IMR-90 (cell line): ENCODE measurements around the gene RC3H1. TPM values are rescaled to one million over a fixed set of nuclear protein-coding genes. Genes with fewer than 3 reads are reported as not detected.

ENCODE experiments used
- ATAC-seq: fragments of 200-7000 bp; cut with Tn5 transposase; 2 replicates; pipeline ENCODE4 v1.9.1; 2020; ENCODE audit warnings: low read depth, mild to moderate bottlenecking, moderate library complexity
- BruUV-seq: library from RNA; stranded (reverse); fragments of 400-500 nt; replicated peaks from 2 replicates; lab custom pipeline; 2021; lab: Mats Ljungman, UMichigan
- CTCF ChIA-PET: fragments of 300-600 bp; formaldehyde crosslinking; extraction: SDS; loops from one replicate; lab custom pipeline; 2021; ENCODE audit warnings: antibody characterized with exemption; lab: Yijun Ruan, JAX
- POLR2A ChIA-PET: fragments of 300-600 bp; sonication (Branson Sonifier 250); formaldehyde crosslinking; loops from one replicate; lab custom pipeline; 2022; ENCODE audit warnings: antibody characterized with exemption; ENCODE audit not compliant: unreplicated experiment; lab: Charles Lee
- DNase-seq: peaks from one replicate; pipeline ENCODE4 v3.0.0; 2013
- H2AFZ ChIP-seq: replicated peaks from 2 replicates; pipeline ENCODE3; 2013; ENCODE audit warnings: low read length, mild to moderate bottlenecking; ENCODE audit not compliant: poor library complexity
- H2AK5ac ChIP-seq: 2 replicates; pipeline ENCODE4 v1.6.1; 2013; ENCODE audit warnings: low read depth, low read length, inconsistent platforms
- H2AK9ac ChIP-seq: replicated peaks from 2 replicates; pipeline ENCODE3; 2013; ENCODE audit warnings: mild to moderate bottlenecking, low read depth, low read length, moderate library complexity; ENCODE audit not compliant: poor library complexity
- H2BK120ac ChIP-seq: 2 replicates; pipeline ENCODE4 v1.6.1; 2013; ENCODE audit warnings: low read depth, low read length, inconsistent platforms
- H2BK15ac ChIP-seq: 3 replicates; pipeline ENCODE4 v1.6.1; 2013; ENCODE audit warnings: low read depth, low read length, inconsistent platforms
- H2BK20ac ChIP-seq: 2 replicates; pipeline ENCODE4 v1.6.1; 2013; ENCODE audit warnings: low read depth, mild to moderate bottlenecking, inconsistent platforms, low read length, moderate library complexity
- H2BK5ac ChIP-seq: 2 replicates; pipeline ENCODE4 v1.6.1; 2013; ENCODE audit warnings: mild to moderate bottlenecking, low read depth, low read length, inconsistent platforms; ENCODE audit not compliant: poor library complexity, severe bottlenecking
- H3K14ac ChIP-seq: replicated peaks from 2 replicates; pipeline ENCODE4 v1.6.1; 2013; ENCODE audit warnings: low read depth, low read length, inconsistent platforms
- H3K18ac ChIP-seq: 2 replicates; pipeline ENCODE4 v1.6.1; 2013; ENCODE audit warnings: low read depth, low read length, control low read depth
- H3K23ac ChIP-seq: 2 replicates; pipeline ENCODE4 v1.6.1; 2013; ENCODE audit warnings: low read depth, low read length, inconsistent platforms
- H3K27ac ChIP-seq: 2 replicates; pipeline ENCODE4 v1.5.1; 2013; ENCODE audit warnings: mild to moderate bottlenecking, control low read depth, low read length; ENCODE audit not compliant: insufficient read depth
- H3K27me3 ChIP-seq: 2 replicates; pipeline ENCODE4 v1.6.1; 2013; ENCODE audit warnings: low read length; ENCODE audit not compliant: control insufficient read depth, insufficient read depth
- H3K36me3 ChIP-seq: 2 replicates; pipeline ENCODE4 v1.6.1; 2013; ENCODE audit warnings: low read length, mixed read lengths; ENCODE audit not compliant: control insufficient read depth, insufficient read depth
- H3K4ac ChIP-seq: 2 replicates; pipeline ENCODE4 v1.6.1; 2013; ENCODE audit warnings: low read depth, low read length, inconsistent platforms
- H3K4me1 ChIP-seq: 2 replicates; pipeline ENCODE4 v1.6.1; 2013; ENCODE audit warnings: low read length, mixed read lengths; ENCODE audit not compliant: control insufficient read depth, insufficient read depth
- H3K4me2 ChIP-seq: 2 replicates; pipeline ENCODE4 v1.6.1; 2013; ENCODE audit warnings: low read depth, mild to moderate bottlenecking, control low read depth, low read length, moderate library complexity
- H3K4me3 ChIP-seq: 2 replicates; pipeline ENCODE4 v1.5.1; 2013; ENCODE audit warnings: low read depth, mild to moderate bottlenecking, control low read depth, low read length, moderate library complexity; ENCODE audit not compliant: insufficient read depth
- H3K56ac ChIP-seq: 2 replicates; pipeline ENCODE4 v1.6.1; 2013; ENCODE audit warnings: low read length, inconsistent platforms; ENCODE audit not compliant: insufficient read depth; ENCODE audit errors: extremely low read depth
- H3K79me1 ChIP-seq, 2 experiments: 2 replicates each; pipeline ENCODE4 v1.6.1; 2013; ENCODE audit warnings: low read length in 2 of 2, inconsistent platforms in 1 of 2, low read depth in 1 of 2
- H3K9ac ChIP-seq: 2 replicates; pipeline ENCODE4 v1.6.1; 2013; ENCODE audit warnings: low read depth, low read length, control low read depth
- H3K9me1 ChIP-seq: 2 replicates; pipeline ENCODE4 v1.6.1; 2013; ENCODE audit warnings: low read length, inconsistent platforms; ENCODE audit not compliant: insufficient read depth
- H3K9me3 ChIP-seq: 2 replicates; pipeline ENCODE4 v1.6.1; 2013; ENCODE audit warnings: low read length; ENCODE audit not compliant: control insufficient read depth, insufficient read depth
- H4K20me1 ChIP-seq: 2 replicates; pipeline ENCODE4 v1.6.1; 2013; ENCODE audit warnings: low read length, inconsistent platforms; ENCODE audit not compliant: insufficient read depth
- H4K5ac ChIP-seq: 2 replicates; pipeline ENCODE4 v1.6.1; 2013; ENCODE audit warnings: mild to moderate bottlenecking, low read depth, low read length, control low read depth
- H4K8ac ChIP-seq, 2 experiments: 2 replicates each; pipeline ENCODE4 v1.6.1; 2013; ENCODE audit warnings: low read depth in 2 of 2, low read length in 2 of 2, control low read depth in 1 of 2, inconsistent platforms in 1 of 2
- H4K91ac ChIP-seq: 2 replicates; pipeline ENCODE4 v1.6.1; 2013; ENCODE audit warnings: low read depth, low read length, inconsistent platforms; ENCODE audit not compliant: insufficient read depth
- BHLHE40 ChIP-seq: fragments of 150-350 bp; IDR thresholded peaks from 2 replicates; pipeline ENCODE4 v1.6.1; 2016; ENCODE audit warnings: mild to moderate bottlenecking, low read depth, low read length
- CEBPB ChIP-seq: IDR thresholded peaks from 2 replicates; pipeline ENCODE4 v1.6.1; 2012; ENCODE audit warnings: low read depth, low read length, improper control_type of control experiment
- CHD1 ChIP-seq: IDR thresholded peaks from 2 replicates; pipeline ENCODE4 v1.6.1; 2012; ENCODE audit warnings: low read depth, low read length, improper control_type of control experiment
- ELK1 ChIP-seq: fragments of 150-350 bp; IDR thresholded peaks from 2 replicates; pipeline ENCODE4 v1.6.1; 2016; ENCODE audit warnings: low read depth, mild to moderate bottlenecking, low read length, moderate library complexity, borderline replicate concordance
- FOS ChIP-seq: fragments of 150-350 bp; IDR thresholded peaks from 2 replicates; pipeline ENCODE4 v1.6.1; 2016; ENCODE audit warnings: low read depth, low read length
- MAFK ChIP-seq: IDR thresholded peaks from 2 replicates; pipeline ENCODE4 v1.6.1; 2012; ENCODE audit warnings: low read depth, low read length, improper control_type of control experiment
- NFE2L2 ChIP-seq: fragments of 150-350 bp; IDR thresholded peaks from 2 replicates; pipeline ENCODE4 v1.6.1; 2016; ENCODE audit warnings: low read depth, mild to moderate bottlenecking, low read length
- POLR2A ChIP-seq: IDR thresholded peaks from 2 replicates; pipeline ENCODE4 v1.6.1; 2012; ENCODE audit warnings: mild to moderate bottlenecking, low read depth, low read length
- RAD21 ChIP-seq: IDR thresholded peaks from 2 replicates; pipeline ENCODE4 v1.6.1; 2012; ENCODE audit warnings: low read length, improper control_type of control experiment
- RFX5 ChIP-seq: IDR thresholded peaks from 2 replicates; pipeline ENCODE4 v1.8.0; 2012; ENCODE audit warnings: low read depth, mild to moderate bottlenecking, low read length, moderate library complexity
- SMC3 ChIP-seq: fragments of 150-350 bp; IDR thresholded peaks from 2 replicates; pipeline ENCODE4 v1.6.1; 2016; ENCODE audit warnings: low read depth, mild to moderate bottlenecking, antibody characterized with exemption, low read length, moderate library complexity
- USF2 ChIP-seq: fragments of 150-350 bp; IDR thresholded peaks from 2 replicates; pipeline ENCODE4 v1.6.1; 2017; ENCODE audit warnings: mild to moderate bottlenecking, antibody characterized with exemption, low read length, low read depth
- WGBS, 2 experiments: methylation state at CpG; one replicate each; pipeline versions ENCODE4 v1.1.5 to v1.1.7; 2013; ENCODE audit warnings: missing lambda C conversion rate in 2 of 2; ENCODE audit not compliant: insufficient read length in 1 of 2; ENCODE audit errors: extremely low coverage in 2 of 2; 5-methylcytosine and 5-hydroxymethylcytosine counted together
- dilution Hi-C: fragments of 300-500 bp; cut with HindIII; formaldehyde crosslinking; loops from one replicate; pipeline ENCODE4 v1.14.3; 2018; ENCODE audit warnings: low sequenced_read_pairs; ENCODE audit not compliant: unreplicated experiment
- in situ Hi-C: fragments of 300-500 bp; cut with MboI; formaldehyde crosslinking; loops from 3 replicates; pipeline ENCODE4 v1.14.3; 2019; ENCODE audit warnings: low sequenced_read_pairs, inconsistent platforms, mixed read lengths
- intact Hi-C: fragments of 100-400 bp; cut with micrococcal nuclease; formaldehyde crosslinking; loops from 2 replicates; pipeline ENCODE4 v1.10.0; 2022
- polyA plus RNA-seq, 3 experiments: library from polyadenylated mRNA; depleted of rRNA; stranded (reverse); fragments of >200 nt; gene quantifications; 2 replicates each; pipeline ENCODE4 v1.2.3, GENCODE V29; 2012; ENCODE audit warnings: low replicate concordance in 1 of 3
- total RNA-seq: library from RNA; depleted of rRNA; stranded (reverse); fragments of >200 nt; gene quantifications from 2 replicates; pipeline ENCODE4 v1.2.3, GENCODE V29; 2012
- TF ChIP-seq, protein P1 (sequence below): conservative IDR thresholded peaks from 2 replicates; pipeline ENCODE4 v1.5.1; 2012; ENCODE audit warnings: mild to moderate bottlenecking, low read depth, low read length, improper control_type of control experiment

Gene RC3H1
- total and polyA plus RNA-seq, 2 of the 4 experiments (the other 2 are of a cell fraction) = 5.1 to 39.3 TPM

GRCh38 chr1:173917149-173917548 is 105.0 kb downstream of the RC3H1 start, which contains the start of gene SERPINC1:
Gene SERPINC1, minus strand, starts transcription at chr1:173917327. Its CDS starts 68 bp downstream, at chr1:173917259.
- Histone ChIP-seq H3K4me2 (no peak within 1 kb of the TSS), H2BK5ac (no peak within 1 kb of the TSS), H3K9ac (no peak within 1 kb of the TSS), H2BK15ac (no peak within 1 kb of the TSS), H2AK5ac (no peak within 1 kb of the TSS), H3K9me3 (no peaks in the 10 kb centered on the region), H4K91ac (no peak within 1 kb of the TSS), H2BK120ac (no peak within 1 kb of the TSS), H3K56ac (no peak within 1 kb of the TSS), H3K36me3 (no peaks in the 10 kb centered on the region), H3K4me1 (no peaks in the 10 kb centered on the region), H2AFZ (no peak within 1 kb of the TSS), H4K5ac (no peak within 1 kb of the TSS), H3K27me3 (no peaks in the 10 kb centered on the region), H3K4me3 (no peak within 1 kb of the TSS), H3K79me1 (no peaks in the 10 kb centered on the region), H4K8ac (no peak within 1 kb of the TSS), H2AK9ac (no peak within 1 kb of the TSS), H4K20me1 (no peaks in the 10 kb centered on the region), H3K27ac (no peak within 1 kb of the TSS), H3K4ac (no peak within 1 kb of the TSS), H3K23ac (no peak within 1 kb of the TSS), H3K9me1 (no peaks in the 10 kb centered on the region), H2BK20ac (no peak within 1 kb of the TSS), H3K14ac (no peak within 1 kb of the TSS), H3K18ac (no peak within 1 kb of the TSS)
- ChIA-PET POLR2A (no interaction called here), CTCF (no interaction called here)
- intact Hi-C loops (no loop called here), dilution Hi-C loops (no loop called here), in situ Hi-C loops (no loop called here)
- no peak for TF ChIP-seq USF2
- no peak for TF ChIP-seq SMC3
- TF ChIP-seq BHLHE40 = no peak
- no peak for TF ChIP-seq CEBPB
- no peak for TF ChIP-seq POLR2A
- TF ChIP-seq RAD21 = no peak
- TF ChIP-seq FOS = no peak
- no peak for TF ChIP-seq ELK1
- TF ChIP-seq CHD1 = no peak
- no peak for TF ChIP-seq RFX5
- TF ChIP-seq NFE2L2 = no peak
- TF ChIP-seq MAFK = no peak
- TF ChIP-seq, protein P1, sequence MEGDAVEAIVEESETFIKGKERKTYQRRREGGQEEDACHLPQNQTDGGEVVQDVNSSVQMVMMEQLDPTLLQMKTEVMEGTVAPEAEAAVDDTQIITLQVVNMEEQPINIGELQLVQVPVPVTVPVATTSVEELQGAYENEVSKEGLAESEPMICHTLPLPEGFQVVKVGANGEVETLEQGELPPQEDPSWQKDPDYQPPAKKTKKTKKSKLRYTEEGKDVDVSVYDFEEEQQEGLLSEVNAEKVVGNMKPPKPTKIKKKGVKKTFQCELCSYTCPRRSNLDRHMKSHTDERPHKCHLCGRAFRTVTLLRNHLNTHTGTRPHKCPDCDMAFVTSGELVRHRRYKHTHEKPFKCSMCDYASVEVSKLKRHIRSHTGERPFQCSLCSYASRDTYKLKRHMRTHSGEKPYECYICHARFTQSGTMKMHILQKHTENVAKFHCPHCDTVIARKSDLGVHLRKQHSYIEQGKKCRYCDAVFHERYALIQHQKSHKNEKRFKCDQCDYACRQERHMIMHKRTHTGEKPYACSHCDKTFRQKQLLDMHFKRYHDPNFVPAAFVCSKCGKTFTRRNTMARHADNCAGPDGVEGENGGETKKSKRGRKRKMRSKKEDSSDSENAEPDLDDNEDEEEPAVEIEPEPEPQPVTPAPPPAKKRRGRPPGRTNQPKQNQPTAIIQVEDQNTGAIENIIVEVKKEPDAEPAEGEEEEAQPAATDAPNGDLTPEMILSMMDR = no peak
- DNase-seq (no peak), ATAC-seq (no peak)
- no CpG with 5 or more reads among the region's 3 CpGs for WGBS, 2 experiments
- BruUV-seq = no TSS peak
